OCI-LY3 (cell line): ENCODE measurements around the gene ANKH.

Experiments
- CTCF ChIP-seq: fragments of 200-600, 300-600 bp; sonication (generic); IDR thresholded peaks from 2 replicates; pipeline ENCODE4 v1.5.1; 2014; ENCODE audit warnings: antibody characterized with exemption, low read length, low read depth
- EZH2phosphoT487 ChIP-seq: fragments of 200-600 bp; shearing (Covaris generic); IDR thresholded peaks from 2 replicates; pipeline ENCODE4 v1.6.1; 2018; ENCODE audit warnings: antibody characterized with exemption, mixed run types, low read depth

GRCh38 chr5:14771972-14772371 is 99.6 kb downstream of the ANKH start:
- TF ChIP-seq CTCF (no peak), EZH2phosphoT487 (no peak)
